ENCODE results near the gene COL4A5.

The COL4A5 gene

GRCh38 chrX:108397627-108398391 is 41.8 kb upstream of the COL4A5 start:
- POLR2A ChIA-PET, result no interaction called here
- Histone ChIP-seq H3K4me1 (ENCODE audit: control insufficient read depth, insufficient read depth, low read length) (peaks cover 10% of the 10 kb centered on the region), H3K4me3 (ENCODE audit: low read depth, low read length) (no peak overlapping the region), H3K36me3 (ENCODE audit: control insufficient read depth in 2 of 2, insufficient read depth in 1 of 2, low read length in 2 of 2) (no peaks in the 10 kb centered on the region), H3K9me3 (ENCODE audit: control insufficient read depth, insufficient read depth, low read depth, low read length) (no peaks in the 10 kb centered on the region), H3K27ac (ENCODE audit: extremely low read depth, low read depth, low read length) (no peak overlapping the region)
- no peak for TF ChIP-seq ZNF280D (tag by site-specific recombination; IDR thresholded peaks at IDR 0.05)
- no peak for TF ChIP-seq ZBTB7A (tag by site-specific recombination; IDR thresholded peaks at IDR 0.05; ENCODE audit: low read depth)
- TF ChIP-seq ZNF10 (tag by site-specific recombination; IDR thresholded peaks at IDR 0.05), result no peak
- TF ChIP-seq ZNF645 (tag by site-specific recombination; IDR thresholded peaks at IDR 0.05), result no peak
- TF ChIP-seq ZFP69B (tag by site-specific recombination; IDR thresholded peaks at IDR 0.05), result no peak
- TF ChIP-seq HOXD13 (CRISPR knock-in tag; IDR thresholded peaks at IDR 0.05; ENCODE audit: borderline replicate concordance), result no peak
- TF ChIP-seq FEZF1 (tag by site-specific recombination; IDR thresholded peaks at IDR 0.05), result no peak
- TF ChIP-seq, protein P1, sequence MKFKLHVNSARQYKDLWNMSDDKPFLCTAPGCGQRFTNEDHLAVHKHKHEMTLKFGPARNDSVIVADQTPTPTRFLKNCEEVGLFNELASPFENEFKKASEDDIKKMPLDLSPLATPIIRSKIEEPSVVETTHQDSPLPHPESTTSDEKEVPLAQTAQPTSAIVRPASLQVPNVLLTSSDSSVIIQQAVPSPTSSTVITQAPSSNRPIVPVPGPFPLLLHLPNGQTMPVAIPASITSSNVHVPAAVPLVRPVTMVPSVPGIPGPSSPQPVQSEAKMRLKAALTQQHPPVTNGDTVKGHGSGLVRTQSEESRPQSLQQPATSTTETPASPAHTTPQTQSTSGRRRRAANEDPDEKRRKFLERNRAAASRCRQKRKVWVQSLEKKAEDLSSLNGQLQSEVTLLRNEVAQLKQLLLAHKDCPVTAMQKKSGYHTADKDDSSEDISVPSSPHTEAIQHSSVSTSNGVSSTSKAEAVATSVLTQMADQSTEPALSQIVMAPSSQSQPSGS (tag by site-specific recombination; IDR thresholded peaks at IDR 0.05; ENCODE audit: low read depth), result no peak
- TF ChIP-seq ZNF571 (tag by site-specific recombination; IDR thresholded peaks at IDR 0.05), result no peak
- TF ChIP-seq ZNF146 (tag by site-specific recombination; IDR thresholded peaks at IDR 0.05), result no peak
- TF ChIP-seq ZNF2 (tag by site-specific recombination; IDR thresholded peaks at IDR 0.05), result no peak
- TF ChIP-seq ZNF530 (tag by site-specific recombination; IDR thresholded peaks at IDR 0.05; ENCODE audit: low read depth), result no peak
- TF ChIP-seq ZNF211 (tag by site-specific recombination; IDR thresholded peaks at IDR 0.05; ENCODE audit: low read depth), result no peak
- TF ChIP-seq ZNF670 (tag by site-specific recombination; IDR thresholded peaks at IDR 0.05; ENCODE audit: low read depth), result no peak
- TF ChIP-seq, protein P2, sequence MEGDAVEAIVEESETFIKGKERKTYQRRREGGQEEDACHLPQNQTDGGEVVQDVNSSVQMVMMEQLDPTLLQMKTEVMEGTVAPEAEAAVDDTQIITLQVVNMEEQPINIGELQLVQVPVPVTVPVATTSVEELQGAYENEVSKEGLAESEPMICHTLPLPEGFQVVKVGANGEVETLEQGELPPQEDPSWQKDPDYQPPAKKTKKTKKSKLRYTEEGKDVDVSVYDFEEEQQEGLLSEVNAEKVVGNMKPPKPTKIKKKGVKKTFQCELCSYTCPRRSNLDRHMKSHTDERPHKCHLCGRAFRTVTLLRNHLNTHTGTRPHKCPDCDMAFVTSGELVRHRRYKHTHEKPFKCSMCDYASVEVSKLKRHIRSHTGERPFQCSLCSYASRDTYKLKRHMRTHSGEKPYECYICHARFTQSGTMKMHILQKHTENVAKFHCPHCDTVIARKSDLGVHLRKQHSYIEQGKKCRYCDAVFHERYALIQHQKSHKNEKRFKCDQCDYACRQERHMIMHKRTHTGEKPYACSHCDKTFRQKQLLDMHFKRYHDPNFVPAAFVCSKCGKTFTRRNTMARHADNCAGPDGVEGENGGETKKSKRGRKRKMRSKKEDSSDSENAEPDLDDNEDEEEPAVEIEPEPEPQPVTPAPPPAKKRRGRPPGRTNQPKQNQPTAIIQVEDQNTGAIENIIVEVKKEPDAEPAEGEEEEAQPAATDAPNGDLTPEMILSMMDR (tag by site-specific recombination; IDR thresholded peaks at IDR 0.05), result no peak
- TF ChIP-seq ZNF561 (tag by site-specific recombination; IDR thresholded peaks at IDR 0.05; ENCODE audit: borderline replicate concordance), result no peak
- TF ChIP-seq ZNF335 (tag by site-specific recombination; conservative IDR thresholded peaks at IDR 0.05), result no peak
- no peak for TF ChIP-seq ZNF138 (tag by site-specific recombination; IDR thresholded peaks at IDR 0.05; ENCODE audit: borderline replicate concordance)
- CTCF ChIA-PET, result interaction anchor here (1.0 kb wide), 1 partner anchor 24 kb away, joined by 4 read pairs; no protein-coding TSS in a partner anchor
